Keratinocyte (primary cell): ENCODE data around the gene SMYD3. TPM values are rescaled to one million over a fixed set of nuclear protein-coding genes. Genes with fewer than 3 reads are reported as not detected.
"Not testable (repeated sequence)": the region's sequence is repeated elsewhere in the genome, so short reads cannot be mapped to it uniquely, and the experiment has no call there.

Experiments
- DNase-seq: peaks from one replicate; pipeline ENCODE4 v3.0.0-alpha.2; 2011; ENCODE audit warnings: low read depth, missing footprints, low spot score
- FAIRE-seq: peaks from 2 replicates; lab custom pipeline; 2011; peaks lifted over from hg19 to GRCh38; lab: Jason Lieb, UNC
- H2AFZ ChIP-seq: 2 replicates; pipeline ENCODE4 v1.6.0; 2012; ENCODE audit warnings: low read length, control low read depth, inconsistent platforms; ENCODE audit not compliant: control insufficient read depth
- H3K27ac ChIP-seq: 2 replicates; pipeline ENCODE4 v1.5.1; 2011; ENCODE audit warnings: low read length; ENCODE audit not compliant: control insufficient read depth, insufficient read depth
- H3K27me3 ChIP-seq: 3 replicates; pipeline ENCODE4 v1.6.0; 2011; ENCODE audit warnings: low read length; ENCODE audit not compliant: control insufficient read depth, insufficient read depth; ENCODE audit errors: extremely low read depth
- H3K36me3 ChIP-seq, 2 experiments: 2 replicates in 1 of 2; 3 replicates in 1 of 2; pipeline ENCODE4 v1.5.1; 2011; ENCODE audit warnings: low read length in 2 of 2, mild to moderate bottlenecking in 1 of 2; ENCODE audit not compliant: control insufficient read depth in 2 of 2, insufficient read depth in 2 of 2; ENCODE audit errors: extremely low read depth in 1 of 2
- H3K4me1 ChIP-seq: 3 replicates; pipeline ENCODE4 v1.5.1; 2011; ENCODE audit warnings: low read length; ENCODE audit not compliant: control insufficient read depth, insufficient read depth; ENCODE audit errors: extremely low read depth
- H3K4me2 ChIP-seq: 3 replicates; pipeline ENCODE4 v1.6.0; 2011; ENCODE audit warnings: low read depth, low read length; ENCODE audit not compliant: control insufficient read depth, insufficient read depth; ENCODE audit errors: extremely low read depth
- H3K4me3 ChIP-seq, 3 experiments: fragments of 200-600 bp in 1 of 3; sonication (generic) in 1 of 3; 2 replicates in 2 of 3; 3 replicates in 1 of 3; pipeline ENCODE4 v1.5.1; 2011 to 2016; ENCODE audit warnings: low read length in 3 of 3, mild to moderate bottlenecking in 3 of 3, control low read depth in 2 of 3, inconsistent platforms in 1 of 3, low read depth in 1 of 3, mixed read lengths in 1 of 3, mixed run types in 1 of 3, moderate library complexity in 1 of 3; ENCODE audit not compliant: control insufficient read depth in 2 of 3, insufficient read depth in 2 of 3; ENCODE audit errors: extremely low read depth in 1 of 3
- H3K79me2 ChIP-seq: 2 replicates; pipeline ENCODE4 v1.6.0; 2012; ENCODE audit warnings: low read length; ENCODE audit not compliant: control insufficient read depth, insufficient read depth
- H3K9ac ChIP-seq: 3 replicates; pipeline ENCODE4 v1.6.0; 2011; ENCODE audit warnings: low read length; ENCODE audit not compliant: control insufficient read depth, insufficient read depth; ENCODE audit errors: extremely low read depth
- H3K9me1 ChIP-seq: 3 replicates; pipeline ENCODE4 v1.6.0; 2011; ENCODE audit warnings: low read length; ENCODE audit not compliant: control insufficient read depth, insufficient read depth; ENCODE audit errors: extremely low read depth
- H3K9me3 ChIP-seq: 2 replicates; pipeline ENCODE4 v1.5.1; 2012; ENCODE audit warnings: low read depth, low read length; ENCODE audit not compliant: control insufficient read depth
- H4K20me1 ChIP-seq: 3 replicates; pipeline ENCODE4 v1.6.0; 2011; ENCODE audit warnings: low read length; ENCODE audit not compliant: control insufficient read depth, insufficient read depth; ENCODE audit errors: extremely low read depth
- CTCF ChIP-seq, 3 experiments: IDR thresholded peaks in 1 of 3; conservative IDR thresholded peaks in 1 of 3; optimal IDR thresholded peaks in 1 of 3; 2 replicates in 2 of 3; 3 replicates in 1 of 3; pipeline versions ENCODE3 to v1.5.1; 2011; ENCODE audit warnings: low read length in 3 of 3, mild to moderate bottlenecking in 3 of 3, moderate library complexity in 2 of 3, control low read depth in 1 of 3, inconsistent platforms in 1 of 3; ENCODE audit not compliant: insufficient read depth in 2 of 3; ENCODE audit errors: extremely low read depth in 1 of 3
- EZH2 ChIP-seq: IDR thresholded peaks from one replicate; pipeline ENCODE4 v1.6.1; 2012; ENCODE audit warnings: inconsistent platforms, mild to moderate bottlenecking, low read length, moderate library complexity
- dilution Hi-C: fragments of 300-500 bp; cut with MboI; formaldehyde crosslinking; loops from one replicate; pipeline ENCODE4 v1.7.0; 2020; ENCODE audit warnings: low sequenced_read_pairs; ENCODE audit not compliant: extremely low pct_ligation_motif_present
- polyA plus RNA-seq, 5 experiments: library from polyadenylated mRNA; depleted of rRNA in 3 of 5; stranded (reverse) in 3 of 5; stranded (forward) in 1 of 5; unstranded in 1 of 5; fragments of >200 nt; gene quantifications; 1 replicate in 1 of 5; 2 replicates in 3 of 5; 3 replicates in 1 of 5; pipeline versions ENCODE4 v1.2.1 to v1.2.3, GENCODE V29; 2011 to 2012; ENCODE audit warnings: missing spikeins in 2 of 5, low read depth in 1 of 5, low replicate concordance in 1 of 5

Gene SMYD3
- polyA plus RNA-seq, 1 donor (not counting 4 experiments of a cell fraction or from before 2014, with no cell fraction given) = 31.0 TPM

GRCh38 chr1:245823408-245824147 lies 683.5 kb downstream of the SMYD3 start:
- no peaks in the 10 kb centered on the region for H3K36me3 ChIP-seq
- H3K9ac ChIP-seq = no peak overlapping the region
- dilution Hi-C loops = no loop called here
- no peaks in the 10 kb centered on the region for H3K9me1 ChIP-seq
- FAIRE-seq = no peak
- TF ChIP-seq CTCF (optimal IDR thresholded peaks at IDR 0.05 in 1 of 3, IDR thresholded peaks at IDR 0.05 in 1 of 3, conservative IDR thresholded peaks at IDR 0.05 in 1 of 3; ENCODE audit: extremely low read depth in 1 of 3, insufficient read depth in 2 of 3, low read length in 3 of 3) (no peak), EZH2 (no peak)
- peak overlapping the region; percentile 12 for H3K4me2 ChIP-seq
- no peaks in the 10 kb centered on the region for H3K27me3 ChIP-seq
- H3K4me1 ChIP-seq = peaks cover 5% of the 10 kb centered on the region
- no peak overlapping the region for H2AFZ ChIP-seq
- H3K4me3 ChIP-seq = no peak overlapping the region
- no peaks in the 10 kb centered on the region for H3K9me3 ChIP-seq
- no peaks in the 10 kb centered on the region for H4K20me1 ChIP-seq
- DNase-seq = no peak
- no peak overlapping the region for H3K27ac ChIP-seq
- H3K79me2 ChIP-seq = no peaks in the 10 kb centered on the region

- Histone ChIP-seq H3K9me1 (no peaks in the 10 kb centered on the region), H3K36me3 (no peaks in the 10 kb centered on the region), H3K27me3 (no peaks in the 10 kb centered on the region), H4K20me1 (no peaks in the 10 kb centered on the region), H3K4me2 (peak overlapping the region; percentile 12), H3K27ac (no peak overlapping the region), H3K9ac (no peak overlapping the region), H3K9me3 (no peaks in the 10 kb centered on the region), H2AFZ (no peak overlapping the region), H3K4me3 (no peak overlapping the region), H3K79me2 (no peaks in the 10 kb centered on the region), H3K4me1 (peaks cover 5% of the 10 kb centered on the region)
- TF ChIP-seq EZH2 (no peak), CTCF (optimal IDR thresholded peaks at IDR 0.05 in 1 of 3, IDR thresholded peaks at IDR 0.05 in 1 of 3, conservative IDR thresholded peaks at IDR 0.05 in 1 of 3; ENCODE audit: extremely low read depth in 1 of 3, insufficient read depth in 2 of 3, low read length in 3 of 3) (peak in 1 of 3 experiments; percentile 7)
- peak; percentile 36 for FAIRE-seq
- peak; percentile 11 for DNase-seq
- dilution Hi-C loops = no loop called here
Measured at GRCh38 chr1:245822996-245823395, 684.1 kb downstream of the SMYD3 start.

- FAIRE-seq, H3K9ac ChIP-seq, H3K79me2 ChIP-seq, DNase-seq, H3K4me1 ChIP-seq, H3K27ac ChIP-seq, H4K20me1 ChIP-seq, H3K4me3 ChIP-seq, H3K36me3 ChIP-seq, H3K27me3 ChIP-seq, H3K9me1 ChIP-seq, dilution Hi-C loops, H2AFZ ChIP-seq, H3K4me2 ChIP-seq, H3K9me3 ChIP-seq: not testable (repeated sequence)
Measured at GRCh38 chr1:245818363-245818762, 688.7 kb downstream of the SMYD3 start.

GRCh38 chr1:245816496-245816895 lies 690.6 kb downstream of the SMYD3 start:
- FAIRE-seq, H3K27ac ChIP-seq, H3K9ac ChIP-seq, H3K9me1 ChIP-seq, H3K27me3 ChIP-seq, H2AFZ ChIP-seq, H3K4me3 ChIP-seq, H3K4me2 ChIP-seq, H3K79me2 ChIP-seq, H3K36me3 ChIP-seq, H3K9me3 ChIP-seq, H4K20me1 ChIP-seq, DNase-seq, H3K4me1 ChIP-seq, dilution Hi-C loops: not testable (repeated sequence)
